ENCODE results near the gene MS4A15.

The MS4A15 gene

GRCh38 chr11:60743058-60743457 is 13.6 kb upstream of the MS4A15 start:
- DNase-seq (ENCODE audit: low read depth in 1 of 2, low spot score in 1 of 2): no peak
- no peak for TF ChIP-seq REST (IDR thresholded peaks at IDR 0.05; ENCODE audit: insufficient replicate concordance, low read depth)
- no peak for TF ChIP-seq POLR2AphosphoS5 (IDR thresholded peaks at IDR 0.05; ENCODE audit: low read depth)
- TF ChIP-seq CTCF (IDR thresholded peaks at IDR 0.05; ENCODE audit: insufficient read depth, low read length): no peak
- no peak for TF ChIP-seq GABPA (IDR thresholded peaks at IDR 0.05; ENCODE audit: low read depth)
- no peak for TF ChIP-seq SPI1 (IDR thresholded peaks at IDR 0.05; ENCODE audit: borderline replicate concordance, low read depth)
- no peak overlapping the region for H3K4me3 ChIP-seq (replicated peaks; ENCODE audit: insufficient read depth, low read length)
- no peak overlapping the region for H3K27ac ChIP-seq (replicated peaks)
- no peaks in the 10 kb centered on the region for H3K27me3 ChIP-seq (ENCODE audit: insufficient read depth, poor library complexity, severe bottlenecking)

- H3K4me3 ChIP-seq (replicated peaks; ENCODE audit: insufficient read depth, low read length): no peak overlapping the region
- no peak overlapping the region for H3K27ac ChIP-seq (replicated peaks)
- DNase-seq (ENCODE audit: low read depth in 1 of 2, low spot score in 1 of 2): no peak
- no peak for TF ChIP-seq GABPA (IDR thresholded peaks at IDR 0.05; ENCODE audit: low read depth)
- no peaks in the 10 kb centered on the region for H3K27me3 ChIP-seq (ENCODE audit: insufficient read depth, poor library complexity, severe bottlenecking)
Measured at GRCh38 chr11:60744114-60744513, 12.6 kb upstream of the MS4A15 start.

- TF ChIP-seq POLR2AphosphoS5 (IDR thresholded peaks at IDR 0.05; ENCODE audit: low read depth) (no peak), GABPA (IDR thresholded peaks at IDR 0.05; ENCODE audit: low read depth) (no peak), REST (IDR thresholded peaks at IDR 0.05; ENCODE audit: insufficient replicate concordance, low read depth) (no peak), CTCF (IDR thresholded peaks at IDR 0.05; ENCODE audit: insufficient read depth, low read length) (no peak), SPI1 (IDR thresholded peaks at IDR 0.05; ENCODE audit: borderline replicate concordance, low read depth) (no peak)
- no peak for DNase-seq (ENCODE audit: low read depth in 1 of 2, low spot score in 1 of 2)
- Histone ChIP-seq H3K4me3 (replicated peaks; ENCODE audit: insufficient read depth, low read length) (no peak overlapping the region), H3K27ac (replicated peaks) (no peak overlapping the region), H3K27me3 (ENCODE audit: insufficient read depth, poor library complexity, severe bottlenecking) (no peaks in the 10 kb centered on the region)
Measured at GRCh38 chr11:60747359-60747873, 9.3 kb upstream of the MS4A15 start.

GRCh38 chr11:60748225-60748624 is 8.4 kb upstream of the MS4A15 start:
- DNase-seq (ENCODE audit: low read depth in 1 of 2, low spot score in 1 of 2): no peak
- no peak for TF ChIP-seq CTCF (IDR thresholded peaks at IDR 0.05; ENCODE audit: insufficient read depth, low read length)
- no peak for TF ChIP-seq GABPA (IDR thresholded peaks at IDR 0.05; ENCODE audit: low read depth)
- TF ChIP-seq SPI1 (IDR thresholded peaks at IDR 0.05; ENCODE audit: borderline replicate concordance, low read depth): no peak
- TF ChIP-seq POLR2AphosphoS5 (IDR thresholded peaks at IDR 0.05; ENCODE audit: low read depth): no peak
- TF ChIP-seq REST (IDR thresholded peaks at IDR 0.05; ENCODE audit: insufficient replicate concordance, low read depth): no peak
- Histone ChIP-seq H3K27me3 (ENCODE audit: insufficient read depth, poor library complexity, severe bottlenecking) (no peaks in the 10 kb centered on the region), H3K4me3 (replicated peaks; ENCODE audit: insufficient read depth, low read length) (no peak overlapping the region), H3K27ac (replicated peaks) (no peak overlapping the region)
